Amniotic epithelial cell (primary cell): Measurements from ENCODE around the gene FUS.
"Not testable (repeated sequence)": the region's sequence is repeated elsewhere in the genome, so short reads cannot be mapped to it uniquely, and the experiment has no call there.

Experiments
- DNase-seq: peaks from one replicate; pipeline ENCODE4 v3.0.0-alpha.2; 2010; ENCODE audit warnings: low read depth

FUS gene

GRCh38 chr16:31186930-31187807 lies 7.2 kb downstream of the FUS start:
- no peak for DNase-seq

GRCh38 chr16:31187808-31188189 lies 7.9 kb downstream of the FUS start:
- DNase-seq: no peak

DNA sequence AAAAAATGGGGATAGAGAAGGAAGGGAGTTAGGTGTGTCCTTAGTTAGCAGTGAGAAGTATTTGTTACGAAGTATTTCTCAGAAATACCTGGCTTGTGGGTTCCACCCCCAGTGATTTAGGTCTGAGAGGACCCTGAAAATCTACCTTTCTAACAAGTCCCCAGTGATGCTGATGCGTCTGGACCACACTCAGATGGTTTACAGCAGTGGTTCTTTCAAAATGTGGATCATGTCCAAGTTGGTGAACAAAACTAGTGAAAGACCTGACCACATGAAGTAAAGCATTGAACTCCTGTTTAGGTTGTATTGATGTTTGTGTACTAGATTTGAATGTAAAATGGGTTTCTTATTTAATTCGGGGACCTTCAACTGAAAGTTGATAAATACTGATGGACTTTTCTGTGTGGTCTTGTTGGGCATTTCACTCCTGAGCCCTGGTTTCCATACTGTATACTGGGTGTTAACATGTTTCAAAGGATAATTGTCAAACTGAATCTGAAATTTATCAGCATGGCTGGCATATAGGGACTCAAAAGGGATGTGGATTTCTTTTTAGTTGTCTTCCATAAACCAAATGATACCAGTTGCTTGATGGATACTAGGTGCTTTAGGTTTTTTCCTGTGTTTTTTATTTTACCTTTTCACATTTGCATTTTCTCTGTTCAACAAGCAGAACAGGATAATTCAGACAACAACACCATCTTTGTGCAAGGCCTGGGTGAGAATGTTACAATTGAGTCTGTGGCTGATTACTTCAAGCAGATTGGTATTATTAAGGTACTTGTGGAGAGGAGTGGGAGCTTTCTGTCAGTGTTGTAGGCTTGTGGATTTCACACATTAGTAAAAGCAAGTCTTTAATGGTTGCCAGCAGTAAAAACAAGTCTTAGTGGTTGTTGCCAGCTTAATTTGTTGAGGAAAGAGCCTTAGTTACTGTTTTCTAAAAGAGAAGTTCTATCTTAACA lies 8.8 kb downstream of the FUS start:
- DNase-seq: no peak

GRCh38 chr16:31189412-31189778 lies 9.5 kb downstream of the FUS start:
- no peak for DNase-seq

GRCh38 chr16:31190061-31190460 lies 10.1 kb downstream of the FUS start:
- no peak for DNase-seq

DNA sequence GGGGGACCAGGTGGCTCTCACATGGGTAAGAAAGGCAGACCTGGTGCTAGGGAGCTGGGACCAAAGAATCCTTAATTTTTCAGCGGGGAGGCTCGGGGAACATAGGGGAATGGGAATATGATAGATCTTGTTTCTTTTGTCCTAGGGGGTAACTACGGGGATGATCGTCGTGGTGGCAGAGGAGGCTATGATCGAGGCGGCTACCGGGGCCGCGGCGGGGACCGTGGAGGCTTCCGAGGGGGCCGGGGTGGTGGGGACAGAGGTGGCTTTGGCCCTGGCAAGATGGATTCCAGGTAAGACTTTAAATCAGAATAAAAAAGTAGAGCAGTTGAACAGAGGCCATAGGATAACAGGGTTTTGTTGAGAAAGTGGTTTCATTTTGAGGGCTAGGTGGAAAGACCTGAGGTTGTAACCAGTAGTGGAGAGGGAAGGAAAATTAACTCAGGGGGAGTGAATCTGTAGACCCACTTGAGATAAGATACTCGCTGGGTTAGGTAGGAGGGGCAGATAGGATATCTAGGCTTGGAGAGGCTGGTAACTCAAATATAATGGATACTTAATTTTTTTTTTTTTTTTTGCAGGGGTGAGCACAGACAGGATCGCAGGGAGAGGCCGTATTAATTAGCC lies 11.0 kb downstream of the FUS start:
- no peak for DNase-seq

GRCh38 chr16:31191697-31192428 lies 11.9 kb downstream of the FUS start:
- DNase-seq: no peak

- no peak for DNase-seq
Measured at GRCh38 chr16:31192856-31193642, 13.1 kb downstream of the FUS start.

DNA sequence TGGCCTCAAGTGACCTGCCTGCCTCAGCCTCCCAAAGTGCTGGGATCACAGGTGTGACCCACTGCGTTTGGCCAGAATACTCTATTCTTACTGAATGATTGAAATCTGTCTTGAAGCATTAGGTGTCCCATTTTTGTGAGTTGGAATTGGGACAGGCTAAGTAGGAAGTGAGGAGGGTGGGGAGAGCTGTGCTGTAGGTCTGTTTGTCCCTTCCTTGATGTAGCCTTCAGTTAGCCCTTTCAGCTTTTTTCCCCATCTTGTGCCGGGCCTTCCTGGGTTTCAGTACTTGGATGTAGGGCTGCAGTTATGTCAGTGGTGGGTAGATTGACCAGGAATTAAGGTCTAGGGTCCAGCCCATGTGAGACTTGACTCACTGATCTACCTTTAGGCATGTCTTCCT lies 13.9 kb downstream of the FUS start:
- DNase-seq: no peak

DNA sequence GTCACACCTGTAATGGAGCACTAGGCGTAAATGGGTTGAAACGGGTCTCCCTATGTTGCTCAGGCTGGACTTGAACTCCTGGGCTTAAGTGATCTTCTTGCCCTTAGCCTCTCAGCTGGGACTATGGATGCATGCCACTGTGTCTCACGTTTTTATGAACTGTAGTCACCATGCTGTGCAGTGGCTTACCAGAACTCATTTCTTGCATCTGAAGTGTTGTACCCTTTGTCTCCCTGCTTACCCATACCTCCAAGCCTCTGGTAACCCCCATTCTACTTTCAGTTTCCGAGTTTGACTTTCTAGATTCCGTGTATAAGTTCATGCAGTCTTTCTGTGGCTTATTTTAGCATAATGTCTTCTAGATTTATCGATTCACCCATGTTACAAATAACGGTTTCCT lies 15.0 kb downstream of the FUS start:
- DNase-seq: no peak

GRCh38 chr16:31195861-31196260 lies 15.9 kb downstream of the FUS start:
- DNase-seq: not testable (repeated sequence)

DNA sequence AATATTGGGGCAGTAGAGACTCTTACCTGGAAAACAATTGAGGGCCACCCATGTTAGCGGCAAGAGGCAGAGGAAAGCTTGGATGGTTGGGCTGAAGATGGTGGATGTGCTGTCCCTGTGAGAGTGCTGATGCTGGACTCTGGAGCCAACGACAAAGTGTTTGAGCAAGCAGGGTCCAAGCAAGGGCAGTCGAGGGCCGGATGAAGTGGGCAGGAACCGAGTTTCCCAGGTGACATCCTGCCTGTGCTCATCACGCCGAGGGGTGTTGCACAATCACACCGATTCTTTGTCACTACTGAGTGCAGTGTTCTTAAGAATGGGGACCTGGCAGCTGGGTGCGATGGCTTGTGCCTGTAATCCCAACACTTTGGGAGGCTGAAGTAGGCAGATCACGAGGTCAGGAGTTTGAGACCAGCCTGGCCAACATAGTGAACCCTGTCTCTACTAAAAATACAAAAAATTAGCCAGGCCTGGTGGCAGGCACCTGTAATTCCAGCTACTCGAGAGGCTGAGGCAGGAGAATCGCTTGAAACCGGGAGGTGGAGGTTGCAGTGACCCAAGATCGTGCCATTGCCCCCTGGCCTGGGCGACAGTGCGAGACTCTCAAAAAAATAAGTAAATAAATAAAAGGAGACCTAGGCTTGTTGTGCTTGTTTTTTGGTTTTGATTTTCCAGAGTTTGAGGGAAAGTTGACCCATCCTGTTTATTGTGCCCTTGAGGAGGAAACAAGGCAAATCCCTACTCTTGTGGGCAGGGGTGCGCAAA lies 16.6 kb downstream of the FUS start:
- DNase-seq: no peak

DNA sequence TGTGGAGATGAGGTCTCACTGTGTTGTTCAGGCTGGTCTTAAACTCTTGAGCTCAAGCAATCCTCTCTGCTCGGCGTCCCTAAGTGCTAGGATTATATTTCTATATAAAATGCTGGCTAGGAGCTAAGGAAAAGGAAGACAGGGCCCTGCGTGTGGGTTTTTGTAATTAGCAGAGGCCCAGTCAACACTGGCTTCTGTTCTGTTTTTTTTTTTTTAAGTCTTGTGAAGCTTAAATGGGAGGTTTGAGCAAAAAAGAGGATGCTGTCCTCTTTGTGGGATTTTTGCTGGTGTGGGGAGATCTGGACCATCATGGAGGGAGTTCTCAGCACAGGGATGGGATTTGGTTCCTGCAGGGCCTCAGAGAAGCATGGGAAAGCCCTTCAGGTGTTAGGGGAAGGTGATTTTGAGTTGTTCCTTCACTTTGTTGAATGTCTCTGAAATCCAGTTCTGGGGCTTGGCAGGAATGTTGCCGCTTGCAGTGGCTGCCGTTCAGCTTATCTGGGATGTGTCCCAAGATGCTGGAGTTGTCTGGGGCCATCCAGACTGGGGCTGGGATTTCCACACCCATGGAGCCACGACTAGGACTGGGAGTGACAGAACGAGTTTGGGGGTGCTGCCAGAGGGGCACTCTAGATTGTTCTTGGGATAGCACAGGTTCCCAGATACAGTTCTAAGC lies 18.4 kb downstream of the FUS start:
- DNase-seq: no peak

DNA sequence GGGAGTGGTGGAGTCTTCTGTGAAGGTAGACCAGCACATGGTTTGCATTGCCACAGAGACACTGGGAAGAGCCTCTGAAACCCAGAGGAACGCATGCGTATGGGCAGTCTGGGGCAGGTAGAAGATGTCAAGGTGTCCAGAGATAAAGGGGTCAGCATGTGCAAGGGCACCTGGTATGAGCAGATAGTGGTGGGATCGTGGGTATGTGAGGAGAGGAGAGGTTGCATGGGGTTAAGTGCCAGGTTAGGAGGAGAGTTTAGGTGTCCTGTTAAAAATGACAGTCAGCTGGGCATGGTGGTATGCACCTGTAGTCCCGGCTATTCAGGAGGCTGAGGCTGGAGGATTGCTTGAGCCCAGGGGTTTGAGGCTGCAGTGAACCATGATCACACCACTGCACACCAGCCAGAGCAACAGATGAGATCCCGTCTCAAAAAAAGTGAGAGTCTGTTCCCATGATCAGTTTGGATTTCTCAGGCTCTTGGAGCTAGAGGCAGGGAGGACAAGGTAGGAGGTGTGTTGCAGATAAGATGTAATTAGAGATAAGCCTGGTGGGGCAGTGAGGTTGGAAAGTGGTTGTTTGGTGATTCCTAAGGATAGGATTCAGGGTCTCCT lies 19.6 kb downstream of the FUS start:
- DNase-seq: no peak

- not testable (repeated sequence) for DNase-seq
Measured at GRCh38 chr16:31200111-31200510, 20.2 kb downstream of the FUS start.

GRCh38 chr16:31200821-31201568 lies 21.1 kb downstream of the FUS start:
- DNase-seq: no peak

- no peak for DNase-seq
Measured at GRCh38 chr16:31201582-31202413, 21.9 kb downstream of the FUS start.
